GM19468 (cell line): ENCODE measurements around the gene GNAT3.

ENCODE experiments used
- ATAC-seq: cut with Tn5 transposase; IDR thresholded peaks from one replicate; pipeline ENCODE4 v1.9.1; 2021; ENCODE audit warnings: mild to moderate bottlenecking, moderate library complexity, moderate number of reproducible peaks; ENCODE audit not compliant: unreplicated experiment; ENCODE audit errors: extremely low read depth

GNAT3 gene

GRCh38 chr7:80468931-80469714 lies 42.7 kb downstream of the GNAT3 start:
- ATAC-seq = no peak

GRCh38 chr7:80467069-80467468 lies 44.8 kb downstream of the GNAT3 start:
- no peak for ATAC-seq

GRCh38 chr7:80466636-80467035 lies 45.2 kb downstream of the GNAT3 start:
- no peak for ATAC-seq

GRCh38 chr7:80464211-80464610 lies 47.7 kb downstream of the GNAT3 start:
- no peak for ATAC-seq

GRCh38 chr7:80463272-80463920 lies 48.5 kb downstream of the GNAT3 start:
- ATAC-seq = no peak

- no peak for ATAC-seq
Measured at GRCh38 chr7:80460857-80461256, 51.0 kb downstream of the GNAT3 start.

GRCh38 chr7:80459776-80460510 lies 51.9 kb downstream of the GNAT3 start:
- ATAC-seq = no peak

- ATAC-seq = no peak
Measured at GRCh38 chr7:80458822-80459725, 52.8 kb downstream of the GNAT3 start.

GRCh38 chr7:80453699-80454340 lies 58.0 kb downstream of the GNAT3 start:
- ATAC-seq = no peak

- no peak for ATAC-seq
Measured at GRCh38 chr7:80450621-80451308, 61.1 kb downstream of the GNAT3 start.

- ATAC-seq = no peak
Measured at GRCh38 chr7:80449836-80450235, 62.0 kb downstream of the GNAT3 start.

- no peak for ATAC-seq
Measured at GRCh38 chr7:80445351-80445750, 66.5 kb downstream of the GNAT3 start.

- no peak for ATAC-seq
Measured at GRCh38 chr7:80444811-80445210, 67.1 kb downstream of the GNAT3 start.

GRCh38 chr7:80443325-80443724 lies 68.5 kb downstream of the GNAT3 start:
- ATAC-seq = no peak

- no peak for ATAC-seq
Measured at GRCh38 chr7:80440883-80441282, 71.0 kb downstream of the GNAT3 start.

GRCh38 chr7:80439894-80440821 lies 71.7 kb downstream of the GNAT3 start:
- ATAC-seq = no peak

GRCh38 chr7:80435521-80435920 lies 76.3 kb downstream of the GNAT3 start:
- no peak for ATAC-seq

- no peak for ATAC-seq
Measured at GRCh38 chr7:80434047-80434446, 77.8 kb downstream of the GNAT3 start.
